HEK293T (cell line): ENCODE results near the gene PRSS50.

Experiments
- ARNT ChIP-seq: fragments of 450-650 bp; IDR thresholded peaks from 2 replicates; pipeline ENCODE4 v1.6.1; 2017; ENCODE audit warnings: mild to moderate bottlenecking
- ELF4 ChIP-seq: fragments of 450-650 bp; IDR thresholded peaks from 2 replicates; pipeline ENCODE4 v1.6.1; 2017; ENCODE audit warnings: antibody characterized with exemption
- FOXA1 ChIP-seq: fragments of 450-650 bp; IDR thresholded peaks from 2 replicates; pipeline ENCODE4 v1.6.1; 2016; ENCODE audit warnings: mild to moderate bottlenecking
- HDGF ChIP-seq: fragments of 450-650 bp; IDR thresholded peaks from 2 replicates; pipeline ENCODE4 v1.6.1; 2017; ENCODE audit warnings: antibody characterized with exemption, borderline replicate concordance
- L3MBTL2 ChIP-seq: fragments of 450-650 bp; conservative IDR thresholded peaks from 2 replicates; pipeline ENCODE4 v1.6.1; 2016; ENCODE audit warnings: mild to moderate bottlenecking
- SP1 ChIP-seq: fragments of 450-650 bp; IDR thresholded peaks from 2 replicates; pipeline ENCODE4 v1.6.1; 2017
- SUZ12 ChIP-seq: fragments of 450-650 bp; IDR thresholded peaks from 2 replicates; pipeline ENCODE4 v1.6.1; 2016; ENCODE audit warnings: mild to moderate bottlenecking
- TARDBP ChIP-seq: fragments of 450-650 bp; IDR thresholded peaks from 2 replicates; pipeline ENCODE4 v1.6.1; 2016
- TF ChIP-seq, protein P1 (sequence below): fragments of 450-650 bp; IDR thresholded peaks from 2 replicates; pipeline ENCODE4 v1.6.1; 2016

DNA sequence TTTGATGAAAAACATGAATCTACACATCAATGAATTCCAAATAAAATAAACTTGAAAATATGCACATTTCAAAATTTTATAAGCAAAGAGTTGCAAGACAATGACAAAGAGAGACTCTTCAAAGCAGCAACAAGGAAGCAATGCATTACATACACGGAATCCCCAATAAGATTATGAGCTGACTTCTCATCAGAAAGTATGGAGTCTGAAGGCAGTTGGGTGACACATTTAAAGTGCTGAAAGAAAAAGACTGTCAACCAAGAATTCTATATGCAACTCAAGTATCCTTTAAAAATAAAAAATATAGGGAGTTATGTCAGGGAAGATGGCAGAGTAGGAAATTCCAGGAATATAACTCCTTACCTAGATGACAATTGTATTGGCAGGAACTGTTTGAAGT is 46.5 kb upstream of the PRSS50 start:
- TF ChIP-seq SP1 (no peak), ARNT (no peak), FOXA1 (no peak), ELF4 (no peak), SUZ12 (no peak), L3MBTL2 (no peak), HDGF (no peak), TARDBP (no peak)
- TF ChIP-seq, protein P1, sequence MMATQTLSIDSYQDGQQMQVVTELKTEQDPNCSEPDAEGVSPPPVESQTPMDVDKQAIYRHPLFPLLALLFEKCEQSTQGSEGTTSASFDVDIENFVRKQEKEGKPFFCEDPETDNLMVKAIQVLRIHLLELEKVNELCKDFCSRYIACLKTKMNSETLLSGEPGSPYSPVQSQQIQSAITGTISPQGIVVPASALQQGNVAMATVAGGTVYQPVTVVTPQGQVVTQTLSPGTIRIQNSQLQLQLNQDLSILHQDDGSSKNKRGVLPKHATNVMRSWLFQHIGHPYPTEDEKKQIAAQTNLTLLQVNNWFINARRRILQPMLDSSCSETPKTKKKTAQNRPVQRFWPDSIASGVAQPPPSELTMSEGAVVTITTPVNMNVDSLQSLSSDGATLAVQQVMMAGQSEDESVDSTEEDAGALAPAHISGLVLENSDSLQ = no peak
